Aorta (tissue), 5 donors: Measurements from ENCODE around the gene JPH3. TPM values are rescaled to one million over a fixed set of nuclear protein-coding genes. Genes with fewer than 3 reads are reported as not detected.

ENCODE experiments used
- ATAC-seq: fragments of 200-7000 bp; cut with Tn5 transposase; one replicate; pipeline ENCODE4 v1.9.1; 2022; ENCODE audit warnings: moderate library complexity; ENCODE audit not compliant: low FRiP score
- DNase-seq, 2 donors: peaks; one replicate each; pipeline ENCODE4 v3.0.0-alpha.2; 2020
- H3K27ac ChIP-seq, 2 donors: one replicate each; pipeline ENCODE4 v1.5.1; 2013; ENCODE audit warnings: low read length in 2 of 2, mild to moderate bottlenecking in 2 of 2, moderate library complexity in 2 of 2, control low read depth in 1 of 2, inconsistent platforms in 1 of 2, low read depth in 1 of 2
- H3K27me3 ChIP-seq, 2 donors: one replicate each; pipeline ENCODE4 v1.6.1; 2013; ENCODE audit warnings: control low read depth in 1 of 2, low read length in 1 of 2, mild to moderate bottlenecking in 1 of 2, moderate library complexity in 1 of 2; ENCODE audit not compliant: insufficient read depth in 2 of 2, control insufficient read depth in 1 of 2
- H3K36me3 ChIP-seq, 2 donors: one replicate each; pipeline ENCODE4 v1.6.1; 2013; ENCODE audit warnings: control low read depth in 1 of 2, low read length in 1 of 2, mild to moderate bottlenecking in 1 of 2; ENCODE audit not compliant: insufficient read depth in 2 of 2, control insufficient read depth in 1 of 2
- H3K4me1 ChIP-seq, 2 donors: one replicate each; pipeline ENCODE4 v1.6.1; 2013; ENCODE audit warnings: low read length in 2 of 2, control low read depth in 1 of 2, mild to moderate bottlenecking in 1 of 2, moderate library complexity in 1 of 2; ENCODE audit not compliant: insufficient read depth in 2 of 2, control insufficient read depth in 1 of 2
- H3K4me3 ChIP-seq, 2 donors: one replicate each; pipeline ENCODE4 v1.5.1; 2013; ENCODE audit warnings: low read length in 2 of 2, control low read depth in 1 of 2, mild to moderate bottlenecking in 1 of 2
- H3K9me3 ChIP-seq: one replicate; pipeline ENCODE4 v1.6.1; 2013; ENCODE audit warnings: mild to moderate bottlenecking, low read length; ENCODE audit not compliant: control insufficient read depth
- WGBS, 2 donors: extraction: QIAGEN DNeasy Blood & Tissue Kit; methylation state at CpG; one replicate each; pipeline ENCODE4 v1.1.7; 2013; 5-methylcytosine and 5-hydroxymethylcytosine counted together
- intact Hi-C, 2 donors: fragments of 100-400 bp; cut with DNase I; formaldehyde crosslinking; loops; one replicate each; pipeline versions ENCODE4 v1.14.2 to v1.15.0; 2022
- long read RNA-seq, 2 donors: library from polyadenylated mRNA; unstranded; transcript quantifications; one replicate each; pipeline ENCODE4 v2.0.0, GENCODE V29; 2020 to 2021
- polyA plus RNA-seq, 2 donors: library from polyadenylated mRNA; stranded (reverse); fragments of 200-250 nt; gene quantifications; one replicate each; pipeline ENCODE4 v1.2.3, GENCODE V29; 2013
- total RNA-seq, 2 donors: library from RNA; stranded (reverse); fragmentation: NEBNext Ultra II Directional; extraction: Animal tissue kit (Norgen Biotek cat#: 25700); gene quantifications; one replicate each; pipeline ENCODE4 v1.2.1, GENCODE V29; 2021
- donor health status: healthy with polysubstance abuse.
- donor health status: Bipolar disorder and iron deficiency.
- donor health status: DM: no; HTN: no; CAD: no.
- donor health status: DM: no; HTN: no; CAD: no.
- donor health status: DM: yes; HTN: yes; CAD: no.

Gene JPH3
- total RNA-seq (under 1 TPM; 0.21 to 0.26 TPM), polyA plus RNA-seq (not detected)
- long read RNA-seq, donor 1: 0 reads
- long read RNA-seq, donor 2: 0 reads

GRCh38 chr16:87602001-87602775, at the start of gene JPH3:
JPH3 (plus strand) TSS chr16:87602508; CDS start chr16:87603147, 639 bp downstream.
- ATAC-seq (no peak), DNase-seq (peak in 1 of 2 donors; percentile 42)
- peaks cover 5% of the 10 kb centered on the region for H3K9me3 ChIP-seq
- peak within 1 kb of the TSS in 1 of 2 donors; percentile 22 for H3K4me3 ChIP-seq
- WGBS, 2 donors: 1% methylated on average over 22 to 121 of the region's 122 CpGs
- no peaks in the 10 kb centered on the region for H3K27me3 ChIP-seq
- intact Hi-C loops: no loop called here
- H3K36me3 ChIP-seq: no peaks in the 10 kb centered on the region
- no peaks in the 10 kb centered on the region for H3K4me1 ChIP-seq
- H3K27ac ChIP-seq: no peak within 1 kb of the TSS

- Histone ChIP-seq H3K9me3 (no peaks in the 10 kb centered on the region), H3K27ac (no peak overlapping the region), H3K27me3 (no peaks in the 10 kb centered on the region), H3K4me3 (no peak overlapping the region), H3K4me1 (no peaks in the 10 kb centered on the region), H3K36me3 (no peaks in the 10 kb centered on the region)
- WGBS, 2 donors: 81 to 82% methylated on average over 18 of the region's 18 CpGs
- DNase-seq: no peak
- ATAC-seq: no peak
- intact Hi-C loops: no loop called here
These were observed 49.3 kb upstream of the JPH3 start for GRCh38 chr16:87552772-87553573.

GRCh38 chr16:87554754-87555427, 47.4 kb upstream of the JPH3 start:
- no peaks in the 10 kb centered on the region for H3K9me3 ChIP-seq
- intact Hi-C loops: no loop called here
- H3K27me3 ChIP-seq: no peaks in the 10 kb centered on the region
- WGBS, 2 donors: 91 to 94% methylated on average over 21 to 22 of the region's 22 CpGs
- no peak for DNase-seq
- H3K27ac ChIP-seq: no peak overlapping the region
- no peak for ATAC-seq
- H3K4me1 ChIP-seq: no peaks in the 10 kb centered on the region
- H3K36me3 ChIP-seq: no peaks in the 10 kb centered on the region
- no peak overlapping the region for H3K4me3 ChIP-seq

GRCh38 chr16:87555647-87556046, 46.7 kb upstream of the JPH3 start:
- H3K36me3 ChIP-seq: no peaks in the 10 kb centered on the region
- H3K27me3 ChIP-seq: no peaks in the 10 kb centered on the region
- H3K9me3 ChIP-seq: no peaks in the 10 kb centered on the region
- intact Hi-C loops: no loop called here
- H3K4me1 ChIP-seq: no peaks in the 10 kb centered on the region
- no peak for DNase-seq
- no peak overlapping the region for H3K27ac ChIP-seq
- 89 to 92% methylated on average over 17 of the region's 17 CpGs for WGBS, 2 donors
- no peak for ATAC-seq
- H3K4me3 ChIP-seq: no peak overlapping the region

- H3K9me3 ChIP-seq: no peaks in the 10 kb centered on the region
- intact Hi-C loops: no loop called here
These were observed 45.3 kb upstream of the JPH3 start for GRCh38 chr16:87556941-87557459.

GRCh38 chr16:87558682-87559081, 43.6 kb upstream of the JPH3 start:
- no peak overlapping the region for H3K27ac ChIP-seq
- H3K27me3 ChIP-seq: no peaks in the 10 kb centered on the region
- WGBS, 2 donors: 91 to 93% methylated on average over 3 of the region's 3 CpGs
- DNase-seq: no peak
- no peak for ATAC-seq
- intact Hi-C loops: no loop called here
- no peaks in the 10 kb centered on the region for H3K4me1 ChIP-seq
- H3K9me3 ChIP-seq: no peaks in the 10 kb centered on the region
- no peak overlapping the region for H3K4me3 ChIP-seq
- no peaks in the 10 kb centered on the region for H3K36me3 ChIP-seq

More at GRCh38 chr16:87556941-87557459, 45.3 kb upstream of the JPH3 start:
- DNase-seq: peak in 1 of 2 donors; percentile 75
- peak; percentile 64 for ATAC-seq
- H3K27ac ChIP-seq: peak overlapping the region in 1 of 2 donors; percentile 84
- H3K27me3 ChIP-seq: no peaks in the 10 kb centered on the region
- no peaks in the 10 kb centered on the region for H3K4me1 ChIP-seq
- WGBS, 2 donors: 2 to 4% methylated on average over 7 of the region's 7 CpGs
- no peak overlapping the region for H3K4me3 ChIP-seq
- no peaks in the 10 kb centered on the region for H3K36me3 ChIP-seq

- 27 to 36% methylated on average over 17 of the region's 17 CpGs for WGBS, 2 donors
- Histone ChIP-seq H3K27me3 (no peaks in the 10 kb centered on the region), H3K27ac (no peak overlapping the region), H3K36me3 (no peaks in the 10 kb centered on the region), H3K4me1 (no peaks in the 10 kb centered on the region), H3K4me3 (no peak overlapping the region), H3K9me3 (no peaks in the 10 kb centered on the region)
- intact Hi-C loops: no loop called here
- ATAC-seq: no peak
- no peak for DNase-seq
These were observed 42.4 kb upstream of the JPH3 start for GRCh38 chr16:87559945-87560344.

- intact Hi-C loops: no loop called here
- Histone ChIP-seq H3K27ac (no peak overlapping the region), H3K36me3 (no peaks in the 10 kb centered on the region), H3K9me3 (no peaks in the 10 kb centered on the region), H3K4me3 (no peak overlapping the region), H3K4me1 (no peaks in the 10 kb centered on the region), H3K27me3 (no peaks in the 10 kb centered on the region)
- DNase-seq: peak; percentile 77 to 82
- WGBS, 2 donors: 73 to 74% methylated on average over 12 of the region's 12 CpGs
- peak; percentile 51 for ATAC-seq
These were observed 41.7 kb upstream of the JPH3 start for GRCh38 chr16:87560428-87561199.
